MM.1S (cell line): ENCODE results near the gene GAB2.

Experiments used
- DNase-seq: peaks from one replicate; pipeline ENCODE4 v3.0.0-alpha.2; 2015
- H2AFZ ChIP-seq: fragments of 300-600 bp; sonication (generic); 2 replicates; pipeline ENCODE4 v1.6.0; 2016; ENCODE audit warnings: antibody characterized with exemption, low read length
- H3F3A ChIP-seq: fragments of 300-600 bp; sonication (generic); 2 replicates; pipeline ENCODE4 v1.6.1; 2016; ENCODE audit warnings: mild to moderate bottlenecking, antibody characterized with exemption, low read length, moderate library complexity, mixed read lengths; ENCODE audit not compliant: insufficient read depth
- H3K27ac ChIP-seq: fragments of 300-600 bp; sonication (generic); 2 replicates; pipeline ENCODE4 v1.5.1; 2016; ENCODE audit warnings: mild to moderate bottlenecking, low read length
- H3K27me3 ChIP-seq: fragments of 300-600 bp; sonication (generic); replicated peaks from 2 replicates; pipeline ENCODE4 v1.6.0; 2016; ENCODE audit warnings: low read length; ENCODE audit not compliant: insufficient read depth
- H3K36me3 ChIP-seq: fragments of 300-600 bp; sonication (generic); replicated peaks from 2 replicates; pipeline ENCODE4 v1.6.1; 2016; ENCODE audit warnings: mild to moderate bottlenecking, low read length, mixed read lengths; ENCODE audit not compliant: insufficient read depth
- H3K4me1 ChIP-seq: fragments of 300-600 bp; sonication (generic); 2 replicates; pipeline ENCODE4 v1.6.1; 2016; ENCODE audit warnings: low read length, mixed read lengths
- H3K4me2 ChIP-seq: fragments of 300-600 bp; sonication (generic); 2 replicates; pipeline ENCODE4 v1.6.0; 2016; ENCODE audit warnings: low read depth, low read length
- H3K4me3 ChIP-seq: fragments of 300-600 bp; sonication (generic); 2 replicates; pipeline ENCODE4 v1.5.1; 2016; ENCODE audit warnings: low read length, mixed read lengths
- H3K79me2 ChIP-seq: fragments of 300-600 bp; sonication (generic); 2 replicates; pipeline ENCODE4 v1.6.1; 2016; ENCODE audit warnings: mixed run types, low read length, mixed read lengths
- H3K9ac ChIP-seq: fragments of 300-600 bp; sonication (generic); 2 replicates; pipeline ENCODE4 v1.6.1; 2016; ENCODE audit warnings: low read length, mixed read lengths
- H3K9me2 ChIP-seq: fragments of 300-600 bp; sonication (generic); replicated peaks from 2 replicates; pipeline ENCODE4 v1.6.1; 2016; ENCODE audit warnings: mild to moderate bottlenecking, low read length, mixed read lengths; ENCODE audit not compliant: insufficient read depth
- H3K9me3 ChIP-seq: fragments of 300-600 bp; sonication (generic); replicated peaks from 2 replicates; pipeline ENCODE4 v1.6.1; 2016; ENCODE audit warnings: mild to moderate bottlenecking, low read length, mixed read lengths; ENCODE audit not compliant: insufficient read depth
- H4K20me1 ChIP-seq: fragments of 300-600 bp; sonication (generic); 2 replicates; pipeline ENCODE4 v1.6.1; 2016; ENCODE audit warnings: mild to moderate bottlenecking, low read length, moderate library complexity, mixed read lengths; ENCODE audit not compliant: insufficient read depth
- EZH2 ChIP-seq: fragments of 300-600 bp; sonication (generic); optimal IDR thresholded peaks from 2 replicates; pipeline ENCODE3; 2017; ENCODE audit warnings: low read depth, mild to moderate bottlenecking, antibody characterized with exemption, low read length, mixed read lengths
- EZH2phosphoT487 ChIP-seq: fragments of 300-600 bp; sonication (generic); IDR thresholded peaks from 2 replicates; pipeline ENCODE4 v1.6.1; 2018; ENCODE audit warnings: antibody characterized with exemption, low read length
- TF ChIP-seq, protein P1 (sequence below): fragments of 300-600 bp; sonication (generic); IDR thresholded peaks from 2 replicates; pipeline ENCODE4 v1.5.1; 2016; ENCODE audit warnings: antibody characterized with exemption, low read length, mixed read lengths

GAB2 gene

DNA sequence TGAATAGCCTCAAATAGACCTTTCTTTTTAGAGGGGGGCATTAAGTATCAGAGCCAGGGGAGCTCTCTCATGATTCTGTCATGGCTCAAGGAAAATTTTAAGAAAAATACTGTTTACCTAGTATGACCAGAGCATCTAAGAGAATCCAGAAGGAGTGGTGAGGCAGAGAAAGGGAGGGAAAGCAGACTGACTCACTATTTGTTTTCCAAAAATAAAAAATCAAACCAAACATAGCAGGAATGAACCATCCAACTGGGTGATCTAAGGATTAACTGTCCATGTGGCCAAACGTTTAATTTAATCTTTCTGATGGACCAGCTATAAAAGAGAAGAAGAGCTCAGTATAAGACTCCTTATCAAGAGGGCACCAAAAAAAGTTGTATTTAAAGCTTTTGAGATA is 70.8 kb downstream of the GAB2 start:
- no peak for DNase-seq
- Histone ChIP-seq H3K4me2 (no peak overlapping the region), H3K9ac (no peak overlapping the region), H3K79me2 (no peaks in the 10 kb centered on the region), H2AFZ (no peak overlapping the region), H4K20me1 (no peaks in the 10 kb centered on the region), H3F3A (0 out of 2 replicates have a peak, but pooled peaks cover 6% of the 10 kb centered on the region), H3K27ac (no peak overlapping the region), H3K9me3 (no peaks in the 10 kb centered on the region), H3K4me1 (peaks cover 17% of the 10 kb centered on the region), H3K4me3 (no peak overlapping the region), H3K36me3 (no peaks in the 10 kb centered on the region), H3K27me3 (no peaks in the 10 kb centered on the region), H3K9me2 (no peaks in the 10 kb centered on the region)
- TF ChIP-seq, protein P1, sequence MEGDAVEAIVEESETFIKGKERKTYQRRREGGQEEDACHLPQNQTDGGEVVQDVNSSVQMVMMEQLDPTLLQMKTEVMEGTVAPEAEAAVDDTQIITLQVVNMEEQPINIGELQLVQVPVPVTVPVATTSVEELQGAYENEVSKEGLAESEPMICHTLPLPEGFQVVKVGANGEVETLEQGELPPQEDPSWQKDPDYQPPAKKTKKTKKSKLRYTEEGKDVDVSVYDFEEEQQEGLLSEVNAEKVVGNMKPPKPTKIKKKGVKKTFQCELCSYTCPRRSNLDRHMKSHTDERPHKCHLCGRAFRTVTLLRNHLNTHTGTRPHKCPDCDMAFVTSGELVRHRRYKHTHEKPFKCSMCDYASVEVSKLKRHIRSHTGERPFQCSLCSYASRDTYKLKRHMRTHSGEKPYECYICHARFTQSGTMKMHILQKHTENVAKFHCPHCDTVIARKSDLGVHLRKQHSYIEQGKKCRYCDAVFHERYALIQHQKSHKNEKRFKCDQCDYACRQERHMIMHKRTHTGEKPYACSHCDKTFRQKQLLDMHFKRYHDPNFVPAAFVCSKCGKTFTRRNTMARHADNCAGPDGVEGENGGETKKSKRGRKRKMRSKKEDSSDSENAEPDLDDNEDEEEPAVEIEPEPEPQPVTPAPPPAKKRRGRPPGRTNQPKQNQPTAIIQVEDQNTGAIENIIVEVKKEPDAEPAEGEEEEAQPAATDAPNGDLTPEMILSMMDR: no peak
- TF ChIP-seq EZH2 (no peak), EZH2phosphoT487 (no peak)

DNA sequence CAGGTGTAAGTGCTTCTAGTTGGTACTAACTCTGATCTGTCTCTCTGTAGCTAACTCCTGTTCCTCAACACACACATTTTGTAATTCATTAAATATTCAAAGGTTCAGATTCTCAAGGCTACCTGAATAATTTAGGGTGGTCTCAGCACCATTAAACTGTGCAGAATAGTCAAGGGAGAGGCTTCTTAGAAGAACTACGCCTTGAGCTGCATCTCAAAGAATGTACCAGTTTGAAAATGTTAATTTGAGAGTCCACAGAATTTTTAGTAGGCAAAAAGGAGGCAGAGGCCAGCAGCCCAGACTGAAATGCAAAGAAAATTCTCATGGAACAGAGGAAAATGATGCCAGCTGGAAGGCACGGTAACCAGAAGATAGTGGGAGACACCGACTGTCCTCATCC is 72.2 kb downstream of the GAB2 start:
- TF ChIP-seq EZH2phosphoT487 (no peak), EZH2 (no peak)
- TF ChIP-seq, protein P1: no peak
- no peak overlapping the region for H3K9ac ChIP-seq
- no peak overlapping the region for H3K4me3 ChIP-seq

DNA sequence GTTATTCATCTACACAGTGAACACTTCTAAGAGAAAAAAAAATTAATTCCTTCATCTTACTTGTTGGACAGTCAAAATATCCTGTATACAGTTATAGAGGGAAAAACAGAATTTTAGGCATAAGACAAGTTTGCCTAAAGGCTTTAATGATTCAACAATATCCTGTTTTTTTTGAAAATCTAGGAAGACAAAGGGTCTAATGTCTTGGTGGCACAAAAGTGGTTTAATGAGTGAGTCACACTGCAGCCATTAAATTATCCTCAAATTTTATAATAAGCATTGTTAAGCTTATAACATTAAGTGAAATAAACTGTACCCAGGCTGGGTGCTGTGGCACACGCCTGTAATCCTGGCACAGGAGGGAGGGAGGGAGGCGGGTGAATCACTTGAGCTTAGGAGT is 72.9 kb downstream of the GAB2 start:
- Histone ChIP-seq H3K4me3 (no peak overlapping the region), H4K20me1 (no peaks in the 10 kb centered on the region), H3K9me2 (no peaks in the 10 kb centered on the region), H3K9ac (no peak overlapping the region), H3K27ac (no peak overlapping the region), H3K4me2 (no peak overlapping the region), H3K9me3 (no peaks in the 10 kb centered on the region), H3K4me1 (peaks cover 6% of the 10 kb centered on the region), H3F3A (0 out of 2 replicates have a peak, but pooled peaks cover under 1% of the 10 kb centered on the region), H3K27me3 (no peaks in the 10 kb centered on the region), H2AFZ (no peak overlapping the region), H3K36me3 (no peaks in the 10 kb centered on the region), H3K79me2 (no peaks in the 10 kb centered on the region)
- TF ChIP-seq, protein P1: no peak
- TF ChIP-seq EZH2phosphoT487: no peak
- no peak for TF ChIP-seq EZH2
- DNase-seq: no peak

More for the DNA sequence above, 72.2 kb downstream of the GAB2 start:
- Histone ChIP-seq H3K4me1 (peaks cover 12% of the 10 kb centered on the region), H4K20me1 (no peaks in the 10 kb centered on the region), H3K9me3 (no peaks in the 10 kb centered on the region), H2AFZ (no peak overlapping the region), H3F3A (0 out of 2 replicates have a peak, but pooled peaks cover 6% of the 10 kb centered on the region), H3K36me3 (no peaks in the 10 kb centered on the region), H3K27me3 (no peaks in the 10 kb centered on the region), H3K27ac (no peak overlapping the region), H3K4me2 (no peak overlapping the region), H3K9me2 (no peaks in the 10 kb centered on the region), H3K79me2 (no peaks in the 10 kb centered on the region)
- no peak for DNase-seq
